ENCODE data around the gene TRPM7.

DNA sequence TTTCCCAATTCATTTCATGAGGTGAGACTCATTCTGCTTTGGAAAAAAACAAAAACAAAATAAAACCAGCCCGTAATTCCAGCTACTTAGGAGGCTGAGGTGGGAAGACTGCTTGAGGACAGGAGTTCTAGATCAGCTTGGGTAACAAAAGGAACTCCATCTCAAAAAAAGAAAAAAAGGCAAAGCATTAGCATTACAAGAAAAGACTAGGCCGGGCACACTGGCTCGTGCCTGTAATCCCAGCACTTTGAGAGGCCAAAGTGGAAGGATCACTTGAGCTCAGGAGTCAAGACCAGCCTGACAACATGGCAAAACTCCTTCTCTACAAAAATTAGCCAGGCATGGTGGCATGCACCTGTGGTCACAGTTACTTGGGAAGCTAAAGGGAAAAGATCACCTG, 33.9 kb downstream of the TRPM7 start:
- no peak for TF ChIP-seq POLR2A (IDR thresholded peaks at IDR 0.05)
- TF ChIP-seq, protein P1, sequence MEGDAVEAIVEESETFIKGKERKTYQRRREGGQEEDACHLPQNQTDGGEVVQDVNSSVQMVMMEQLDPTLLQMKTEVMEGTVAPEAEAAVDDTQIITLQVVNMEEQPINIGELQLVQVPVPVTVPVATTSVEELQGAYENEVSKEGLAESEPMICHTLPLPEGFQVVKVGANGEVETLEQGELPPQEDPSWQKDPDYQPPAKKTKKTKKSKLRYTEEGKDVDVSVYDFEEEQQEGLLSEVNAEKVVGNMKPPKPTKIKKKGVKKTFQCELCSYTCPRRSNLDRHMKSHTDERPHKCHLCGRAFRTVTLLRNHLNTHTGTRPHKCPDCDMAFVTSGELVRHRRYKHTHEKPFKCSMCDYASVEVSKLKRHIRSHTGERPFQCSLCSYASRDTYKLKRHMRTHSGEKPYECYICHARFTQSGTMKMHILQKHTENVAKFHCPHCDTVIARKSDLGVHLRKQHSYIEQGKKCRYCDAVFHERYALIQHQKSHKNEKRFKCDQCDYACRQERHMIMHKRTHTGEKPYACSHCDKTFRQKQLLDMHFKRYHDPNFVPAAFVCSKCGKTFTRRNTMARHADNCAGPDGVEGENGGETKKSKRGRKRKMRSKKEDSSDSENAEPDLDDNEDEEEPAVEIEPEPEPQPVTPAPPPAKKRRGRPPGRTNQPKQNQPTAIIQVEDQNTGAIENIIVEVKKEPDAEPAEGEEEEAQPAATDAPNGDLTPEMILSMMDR (IDR thresholded peaks at IDR 0.05) = no peak
